Measurements from ENCODE around the gene TOPBP1. TPM values are rescaled to one million over a fixed set of nuclear protein-coding genes. Genes with fewer than 3 reads are reported as not detected.

The TOPBP1 gene
- total and polyA plus RNA-seq, 2 of the 8 experiments (the other 6 are each of a cell fraction or from before 2014, with no cell fraction given): 19.7 to 35.9 TPM

GRCh38 chr3:133575086-133575485 lies 86.7 kb downstream of the TOPBP1 start (continued):
- no peak for TF ChIP-seq CTBP2 (IDR thresholded peaks at IDR 0.05; ENCODE audit: borderline replicate concordance, insufficient read depth, insufficient read length, low read length)
- no peak for TF ChIP-seq SP2 (IDR thresholded peaks at IDR 0.05; ENCODE audit: low read length)
- no peak for TF ChIP-seq NRF1 (IDR thresholded peaks at IDR 0.05; ENCODE audit: low read depth, low read length)
- TF ChIP-seq JUND (IDR thresholded peaks at IDR 0.05; ENCODE audit: low read length): no peak
- no peak for TF ChIP-seq BACH1 (IDR thresholded peaks at IDR 0.05; ENCODE audit: low read length)

Measured in H1 (cell line).